Measurements from ENCODE around the gene LRCH4. TPM values are rescaled to one million over a fixed set of nuclear protein-coding genes. Genes with fewer than 3 reads are reported as not detected.

LRCH4 gene
- total RNA-seq, 2 experiments from 2014 or later: 77.7 to 78.7 TPM

GRCh38 chr7:100583132-100584053, 2.5 kb downstream of the LRCH4 start:
- no peak for TF ChIP-seq CTCF (IDR thresholded peaks at IDR 0.05)
- Mint-ChIP-seq H3K27me3 (no peaks in the 10 kb centered on the region), H3K4me3 (peak overlapping the region; percentile 98), H3K4me1 (ENCODE audit: low read depth) (peaks cover 20% of the 10 kb centered on the region), H3K9me3 (no peaks in the 10 kb centered on the region), H3K27ac (peak overlapping the region; percentile 93), H3K36me3 (ENCODE audit: low read depth) (peaks cover 5% of the 10 kb centered on the region)
- ATAC-seq (peak; percentile 23), DNase-seq (peak; percentile 92)
- ChIA-PET CTCF (interaction anchor here (0.5 to 6.4 kb wide), 14 partner anchors 12 to 122 kb away, joined by 3 to 39 read pairs (median 6); partner anchors contain the start of genes MOSPD3 and POP7), POLR2A (interaction anchor here (0.9 to 4.9 kb wide), 13 partner anchors 11 to 363 kb away, joined by 3 to 22 read pairs (median 6); partner anchors contain the start of genes AGFG2, MOSPD3, NYAP1 and POP7)
- intact Hi-C loops (cut with micrococcal nuclease): no loop called here

GRCh38 chr7:100582650-100583049, 3.3 kb downstream of the LRCH4 start:
- H3K36me3 Mint-ChIP-seq (ENCODE audit: low read depth): peaks cover 5% of the 10 kb centered on the region
- peak overlapping the region; percentile 98 for H3K4me3 Mint-ChIP-seq
- H3K4me1 Mint-ChIP-seq (ENCODE audit: low read depth): peaks cover 20% of the 10 kb centered on the region
- H3K27ac Mint-ChIP-seq: peak overlapping the region; percentile 93
- no peaks in the 10 kb centered on the region for H3K9me3 Mint-ChIP-seq
- no peak for TF ChIP-seq CTCF (IDR thresholded peaks at IDR 0.05)
- no peaks in the 10 kb centered on the region for H3K27me3 Mint-ChIP-seq
- ATAC-seq (no peak), DNase-seq (no peak)
- CTCF ChIA-PET: interaction anchor here (1.1 to 6.4 kb wide), 5 partner anchors 19 to 100 kb away, joined by 3 to 39 read pairs (median 5); no protein-coding TSS in a partner anchor
- POLR2A ChIA-PET: interaction anchor here (1.0 to 4.9 kb wide), 6 partner anchors 10 to 363 kb away, joined by 4 to 22 read pairs (median 6); partner anchors contain the start of genes NYAP1 and PVRIG
- intact Hi-C loops (cut with micrococcal nuclease): no loop called here

GRCh38 chr7:100582041-100582579, 3.8 kb downstream of the LRCH4 start:
- CTCF ChIA-PET: interaction anchor here (0.9 to 1.2 kb wide), 6 partner anchors 18 to 113 kb away, joined by 3 to 5 read pairs (median 3); no protein-coding TSS in a partner anchor
- POLR2A ChIA-PET: interaction anchor here (0.7 to 2.3 kb wide), 4 partner anchors 9 to 478 kb away, joined by 3 to 8 read pairs (median 3); no protein-coding TSS in a partner anchor
- intact Hi-C loops (cut with micrococcal nuclease): no loop called here
- H3K36me3 Mint-ChIP-seq (ENCODE audit: low read depth): peaks cover 5% of the 10 kb centered on the region
- ATAC-seq (no peak), DNase-seq (no peak)
- peak overlapping the region; percentile 98 for H3K4me3 Mint-ChIP-seq
- peaks cover 20% of the 10 kb centered on the region for H3K4me1 Mint-ChIP-seq (ENCODE audit: low read depth)
- TF ChIP-seq CTCF (IDR thresholded peaks at IDR 0.05): no peak
- no peaks in the 10 kb centered on the region for H3K9me3 Mint-ChIP-seq
- peak overlapping the region; percentile 93 for H3K27ac Mint-ChIP-seq
- H3K27me3 Mint-ChIP-seq: no peaks in the 10 kb centered on the region

GRCh38 chr7:100580466-100581283, 5.3 kb downstream of the LRCH4 start:
- no peak overlapping the region for H3K27ac Mint-ChIP-seq
- H3K9me3 Mint-ChIP-seq: no peaks in the 10 kb centered on the region
- intact Hi-C loops (cut with micrococcal nuclease): no loop called here
- ATAC-seq: no peak
- DNase-seq: no peak
- no peak for TF ChIP-seq CTCF (IDR thresholded peaks at IDR 0.05)
- CTCF ChIA-PET: interaction anchor here (0.8 to 1.0 kb wide), 2 partner anchors 17 to 125 kb away, joined by 3 to 4 read pairs; partner anchors contain the start of gene POP7
- POLR2A ChIA-PET: interaction anchor here (1.0 to 1.4 kb wide), 2 partner anchors 10 to 111 kb away, joined by 3 to 4 read pairs; no protein-coding TSS in a partner anchor
- H3K36me3 Mint-ChIP-seq (ENCODE audit: low read depth): peaks cover 5% of the 10 kb centered on the region
- no peaks in the 10 kb centered on the region for H3K27me3 Mint-ChIP-seq
- H3K4me3 Mint-ChIP-seq: no peak overlapping the region
- H3K4me1 Mint-ChIP-seq (ENCODE audit: low read depth): peaks cover 20% of the 10 kb centered on the region

Data from activated CD8-positive, alpha-beta T cell treated with anti-CD3 and anti-CD28 coated beads for 36 hours (primary cell).